HEK293T (cell line): ENCODE measurements around the gene NGFR.

Experiments used
- CTCF ChIA-PET: fragments of 350-600 bp; formaldehyde crosslinking; extraction: SDS; loops from one replicate; lab custom pipeline; 2021; ENCODE audit warnings: antibody characterized with exemption, inconsistent platforms; lab: Yijun Ruan, JAX
- POLR2A ChIA-PET: fragments of 350-600 bp; formaldehyde crosslinking; extraction: SDS; loops from one replicate; lab custom pipeline; 2020; ENCODE audit warnings: antibody characterized with exemption, inconsistent platforms; lab: Yijun Ruan, JAX
- DNase-seq: peaks from one replicate; pipeline ENCODE4 v3.0.0; 2012; ENCODE audit warnings: mixed read lengths; ENCODE audit errors: extremely low spot score
- ARNT ChIP-seq: fragments of 450-650 bp; IDR thresholded peaks from 2 replicates; pipeline ENCODE4 v1.6.1; 2017; ENCODE audit warnings: mild to moderate bottlenecking
- BHLHE40 ChIP-seq: fragments of 450-650 bp; IDR thresholded peaks from 2 replicates; pipeline ENCODE4 v1.6.1; 2016; ENCODE audit warnings: mild to moderate bottlenecking, moderate library complexity, borderline replicate concordance
- CTBP1 ChIP-seq: fragments of 450-650 bp; IDR thresholded peaks from 2 replicates; pipeline ENCODE4 v1.6.1; 2016; ENCODE audit warnings: borderline replicate concordance
- ELF4 ChIP-seq: fragments of 450-650 bp; IDR thresholded peaks from 2 replicates; pipeline ENCODE4 v1.6.1; 2017; ENCODE audit warnings: antibody characterized with exemption
- FOXA1 ChIP-seq: fragments of 450-650 bp; IDR thresholded peaks from 2 replicates; pipeline ENCODE4 v1.6.1; 2016; ENCODE audit warnings: mild to moderate bottlenecking
- FOXK2 ChIP-seq: fragments of 450-650 bp; IDR thresholded peaks from 2 replicates; pipeline ENCODE4 v1.6.1; 2016; ENCODE audit warnings: mild to moderate bottlenecking
- FOXM1 ChIP-seq: fragments of 450-650 bp; IDR thresholded peaks from 2 replicates; pipeline ENCODE4 v1.6.1; 2017; ENCODE audit warnings: mild to moderate bottlenecking, borderline replicate concordance
- HDGF ChIP-seq: fragments of 450-650 bp; IDR thresholded peaks from 2 replicates; pipeline ENCODE4 v1.6.1; 2017; ENCODE audit warnings: antibody characterized with exemption, borderline replicate concordance
- L3MBTL2 ChIP-seq: fragments of 450-650 bp; conservative IDR thresholded peaks from 2 replicates; pipeline ENCODE4 v1.6.1; 2016; ENCODE audit warnings: mild to moderate bottlenecking
- LEF1 ChIP-seq: fragments of 450-650 bp; IDR thresholded peaks from 2 replicates; pipeline ENCODE4 v1.6.1; 2017; ENCODE audit warnings: mild to moderate bottlenecking, borderline replicate concordance
- NFRKB ChIP-seq: fragments of 450-650 bp; IDR thresholded peaks from 2 replicates; pipeline ENCODE4 v1.6.1; 2016; ENCODE audit warnings: mild to moderate bottlenecking, moderate library complexity
- SP1 ChIP-seq: fragments of 450-650 bp; IDR thresholded peaks from 2 replicates; pipeline ENCODE4 v1.6.1; 2017
- SUZ12 ChIP-seq: fragments of 450-650 bp; IDR thresholded peaks from 2 replicates; pipeline ENCODE4 v1.6.1; 2016; ENCODE audit warnings: mild to moderate bottlenecking
- TARDBP ChIP-seq: fragments of 450-650 bp; IDR thresholded peaks from 2 replicates; pipeline ENCODE4 v1.6.1; 2016
- ZNF384 ChIP-seq: fragments of 450-650 bp; IDR thresholded peaks from 2 replicates; pipeline ENCODE4 v1.6.1; 2016
- TF ChIP-seq, protein P1 (sequence below): fragments of 450-650 bp; IDR thresholded peaks from 2 replicates; pipeline ENCODE4 v1.6.1; 2016

The NGFR gene

DNA sequence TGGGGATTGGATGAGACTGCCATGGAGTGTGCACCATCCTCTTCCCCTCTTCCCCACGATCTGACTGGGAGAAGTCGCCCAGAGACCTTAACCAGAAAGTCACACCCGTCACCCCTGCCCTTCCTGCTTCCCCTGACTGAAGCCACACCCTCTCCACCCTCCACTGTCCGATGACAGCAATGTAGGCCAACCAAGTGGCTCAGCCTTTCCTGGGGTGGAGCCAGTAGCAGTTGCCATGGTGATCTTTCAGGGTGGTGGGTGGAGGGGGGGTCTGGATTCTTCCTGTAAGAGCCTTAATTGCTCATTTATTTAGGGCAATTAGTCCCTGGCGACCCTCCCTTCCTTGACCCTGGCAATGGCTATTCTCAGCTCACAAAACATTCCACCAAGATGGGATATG is 42.9 kb upstream of the NGFR start:
- CTCF ChIA-PET, result no interaction called here
- POLR2A ChIA-PET, result no interaction called here
- DNase-seq, result no peak
- TF ChIP-seq, protein P1, sequence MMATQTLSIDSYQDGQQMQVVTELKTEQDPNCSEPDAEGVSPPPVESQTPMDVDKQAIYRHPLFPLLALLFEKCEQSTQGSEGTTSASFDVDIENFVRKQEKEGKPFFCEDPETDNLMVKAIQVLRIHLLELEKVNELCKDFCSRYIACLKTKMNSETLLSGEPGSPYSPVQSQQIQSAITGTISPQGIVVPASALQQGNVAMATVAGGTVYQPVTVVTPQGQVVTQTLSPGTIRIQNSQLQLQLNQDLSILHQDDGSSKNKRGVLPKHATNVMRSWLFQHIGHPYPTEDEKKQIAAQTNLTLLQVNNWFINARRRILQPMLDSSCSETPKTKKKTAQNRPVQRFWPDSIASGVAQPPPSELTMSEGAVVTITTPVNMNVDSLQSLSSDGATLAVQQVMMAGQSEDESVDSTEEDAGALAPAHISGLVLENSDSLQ, result peak; percentile 6; the same call in 1 of the 2 replicates
- TF ChIP-seq CTBP1 (no peak), FOXK2 (no peak)

DNA sequence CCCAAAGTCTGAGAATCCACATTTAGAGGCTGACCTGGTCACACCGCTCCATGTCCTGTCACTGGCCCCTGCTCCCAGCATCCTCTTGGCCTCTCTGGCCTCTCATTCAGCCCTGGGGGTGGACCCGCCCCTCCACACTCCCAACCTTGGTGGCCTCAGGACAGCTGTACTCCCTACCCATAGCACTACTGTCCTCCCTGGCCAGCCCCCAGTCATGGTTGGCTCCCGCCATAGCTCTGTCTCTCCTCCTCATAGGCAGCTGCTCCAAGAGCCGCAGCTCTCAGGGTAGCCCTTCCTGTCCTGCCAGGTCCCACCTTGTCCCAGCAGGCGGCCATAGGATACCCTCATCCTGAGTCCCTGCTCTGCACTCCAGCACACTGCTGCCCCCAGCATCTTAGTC is 42.4 kb upstream of the NGFR start:
- ChIA-PET POLR2A (no interaction called here), CTCF (no interaction called here)
- TF ChIP-seq SUZ12, result no peak
- no peak for TF ChIP-seq LEF1
- no peak for TF ChIP-seq FOXM1
- no peak for TF ChIP-seq FOXA1
- TF ChIP-seq, protein P1, result no peak
- no peak for TF ChIP-seq TARDBP
- TF ChIP-seq CTBP1, result no peak
- no peak for TF ChIP-seq BHLHE40
- no peak for TF ChIP-seq HDGF
- no peak for DNase-seq

DNA sequence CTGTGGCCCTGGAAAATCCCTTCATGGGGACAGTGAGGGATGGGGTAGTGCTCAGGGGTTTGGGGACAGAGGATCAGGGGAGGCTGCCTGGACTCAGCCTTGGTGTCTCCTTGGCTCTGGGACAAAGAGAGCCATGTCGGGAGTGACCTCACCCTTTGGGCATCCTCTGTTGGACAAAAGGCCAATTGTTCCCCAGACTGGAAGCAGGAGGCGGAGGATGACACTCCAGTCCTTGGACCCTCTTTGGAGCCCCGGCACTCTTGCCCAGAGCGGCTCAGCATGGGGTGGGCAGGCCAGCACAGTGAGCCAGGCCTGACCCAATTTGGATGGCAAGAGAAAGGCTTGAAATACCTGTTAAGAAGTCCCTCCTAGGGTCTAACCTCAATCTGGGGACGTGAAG is 41.0 kb upstream of the NGFR start:
- TF ChIP-seq L3MBTL2 (no peak), FOXK2 (no peak), SUZ12 (no peak), ZNF384 (no peak), BHLHE40 (no peak), ELF4 (no peak), LEF1 (no peak), CTBP1 (no peak), FOXM1 (no peak)
- TF ChIP-seq, protein P1, result no peak
- ChIA-PET CTCF (interaction anchor here (0.7 kb wide), 1 partner anchor 709 kb away, joined by 3 read pairs; no protein-coding TSS in a partner anchor), POLR2A (interaction anchor here (0.9 to 2.0 kb wide), 3 partner anchors 37 to 102 kb away, joined by 3 to 5 read pairs (median 4); partner anchors contain the start of gene PHB1)
- no peak for DNase-seq

DNA sequence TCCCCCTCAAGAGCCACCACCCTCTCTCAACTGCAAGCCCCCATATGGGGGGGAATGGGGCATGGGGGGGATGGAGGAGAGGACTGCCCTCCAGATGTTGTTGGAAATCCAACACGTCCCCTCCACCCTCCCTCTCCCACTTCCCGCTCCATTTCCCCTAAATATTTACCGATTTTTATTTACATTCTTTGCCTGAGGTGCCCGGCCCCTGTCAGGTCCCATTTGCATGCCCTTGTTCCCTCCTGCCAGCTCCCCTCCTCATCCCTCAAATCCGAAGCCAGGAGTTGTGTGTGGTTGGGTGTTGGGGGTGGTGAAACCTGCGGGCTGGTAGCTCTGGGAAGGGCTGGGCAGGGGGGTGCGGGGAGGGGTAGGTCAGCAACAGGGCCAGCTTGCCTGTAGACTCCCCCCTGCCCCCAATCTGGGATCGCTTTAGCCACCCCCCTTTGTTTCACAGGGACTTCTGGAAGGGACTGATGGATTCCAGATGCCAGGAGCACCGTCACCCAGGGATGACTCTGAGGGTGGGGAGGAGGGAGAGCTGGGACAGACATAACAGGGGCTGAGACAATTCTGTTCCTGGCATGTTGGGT is 39.7 kb upstream of the NGFR start:
- ChIA-PET CTCF (no interaction called here), POLR2A (interaction anchor here (1.3 to 1.5 kb wide), 2 partner anchors 8 to 41 kb away, joined by 3 to 4 read pairs; partner anchors contain the start of gene PHB1)
- no peak for DNase-seq
- TF ChIP-seq FOXK2, result no peak
- no peak for TF ChIP-seq SUZ12

DNA sequence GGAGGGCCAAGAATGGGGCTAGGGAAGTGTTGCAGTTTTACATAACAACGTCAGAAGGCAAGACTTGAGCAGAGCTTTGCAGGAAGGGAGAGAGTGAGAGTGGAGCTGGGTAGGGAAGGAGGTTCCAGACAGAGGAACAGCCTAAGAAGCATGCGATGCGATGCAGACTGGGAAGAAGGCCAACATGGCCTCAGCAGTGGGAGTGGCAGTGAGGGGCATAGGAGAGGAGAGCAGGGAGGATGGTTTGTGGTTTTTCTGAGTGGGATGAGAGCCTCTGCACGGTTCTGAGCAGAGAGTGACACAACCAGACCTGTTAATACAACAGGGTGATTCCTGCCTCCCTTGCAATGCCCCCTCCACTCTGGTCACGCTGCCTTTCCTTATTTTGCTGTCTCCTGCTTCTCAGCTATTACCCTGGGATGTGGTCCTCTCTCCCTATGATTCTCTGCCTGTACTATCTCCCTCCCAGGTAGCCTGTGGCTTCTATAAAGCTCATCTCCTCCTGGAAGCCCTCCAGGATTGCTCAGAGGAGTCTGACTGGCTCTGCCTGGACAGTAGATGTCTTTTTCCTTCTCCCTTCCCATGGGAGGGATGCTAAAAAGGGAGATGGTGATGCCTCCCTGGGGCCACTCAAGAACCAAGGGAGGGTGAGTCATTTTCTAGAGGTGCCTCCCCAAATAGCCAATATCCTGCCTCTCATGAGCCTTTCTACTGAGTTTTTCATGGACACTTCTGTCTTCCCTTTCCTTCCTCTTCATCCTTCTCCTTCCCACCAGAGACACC is 38.7 kb upstream of the NGFR start:
- DNase-seq, result no peak
- ChIA-PET POLR2A (interaction anchor here (1.3 to 1.5 kb wide), 2 partner anchors 9 to 42 kb away, joined by 3 to 4 read pairs; partner anchors contain the start of gene PHB1), CTCF (interaction anchor here (0.6 kb wide), 1 partner anchor 368 kb away, joined by 3 read pairs; no protein-coding TSS in a partner anchor)
- TF ChIP-seq ELF4 (no peak), L3MBTL2 (no peak), BHLHE40 (no peak), FOXM1 (no peak), LEF1 (no peak), SUZ12 (no peak), FOXK2 (no peak)

DNA sequence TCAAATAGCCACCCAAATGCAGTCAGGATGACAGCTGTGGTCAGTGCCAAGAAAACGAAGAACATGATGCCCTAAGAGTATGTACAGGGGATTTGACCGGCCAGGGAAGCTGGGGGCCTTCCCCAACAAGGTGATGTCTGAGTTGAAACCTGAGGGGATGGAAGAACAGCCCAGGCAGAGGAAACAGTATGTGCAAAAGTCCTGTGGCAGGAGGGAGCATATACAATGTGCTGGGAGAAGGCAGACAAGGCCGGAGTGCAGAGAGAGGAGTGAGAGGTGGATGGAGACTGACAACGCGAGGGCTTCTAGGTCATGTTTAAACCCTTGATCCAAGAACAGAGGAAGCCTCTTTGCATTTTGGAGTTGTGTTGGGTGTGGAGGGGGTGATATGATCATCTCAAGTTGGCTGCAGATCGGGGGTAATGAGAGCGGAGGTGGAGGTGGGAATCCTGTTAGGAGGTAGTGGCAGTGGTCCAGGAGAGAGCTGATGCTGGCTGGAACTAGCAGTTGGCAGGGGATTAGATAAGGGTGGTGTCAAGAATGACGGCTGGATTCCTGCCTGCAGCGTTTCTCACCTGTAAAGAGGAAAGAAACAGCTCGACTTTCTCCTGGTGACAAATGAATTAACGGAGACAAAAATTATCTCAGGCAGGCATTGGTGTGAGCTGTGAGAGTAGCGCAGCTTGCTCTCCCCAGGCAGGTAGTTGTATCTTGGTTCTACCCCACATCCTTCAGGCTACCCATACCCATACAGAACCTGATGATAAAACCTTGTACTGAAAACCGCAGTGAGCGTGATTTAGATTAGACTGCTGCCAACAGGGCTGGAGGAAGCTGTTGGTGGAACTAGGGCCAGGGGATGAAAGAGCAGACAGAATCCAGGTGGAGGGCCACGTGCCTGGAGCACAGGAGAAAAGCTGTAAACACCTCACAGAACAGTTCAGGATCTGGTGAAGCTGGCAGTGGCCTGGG is 37.2 kb upstream of the NGFR start:
- DNase-seq, result no peak

More for the DNA sequence above, 37.2 kb upstream of the NGFR start:
- ChIA-PET CTCF (interaction anchor here (0.6 to 1.0 kb wide), 3 partner anchors 110 to 637 kb away, joined by 3 read pairs; no protein-coding TSS in a partner anchor), POLR2A (no interaction called here)
- TF ChIP-seq ZNF384, result no peak
- no peak for TF ChIP-seq FOXA1
- TF ChIP-seq SP1, result no peak
- TF ChIP-seq NFRKB, result no peak
- TF ChIP-seq FOXK2, result no peak
- no peak for TF ChIP-seq FOXM1
- TF ChIP-seq, protein P1, result no peak
- TF ChIP-seq BHLHE40, result no peak
- TF ChIP-seq HDGF, result no peak
- no peak for TF ChIP-seq TARDBP
- no peak for TF ChIP-seq SUZ12
- no peak for TF ChIP-seq ELF4
- TF ChIP-seq LEF1, result no peak
- no peak for TF ChIP-seq CTBP1
- TF ChIP-seq L3MBTL2, result no peak
- TF ChIP-seq ARNT, result no peak
